Small intestine (tissue), 7 donors: ENCODE data around the gene KIFC1. TPM values are rescaled to one million over a fixed set of nuclear protein-coding genes. Genes with fewer than 3 reads are reported as not detected.

ENCODE experiments used
- DNase-seq, 2 donors: peaks; one replicate each; pipeline versions ENCODE4 v3.0.0 to v3.0.0-alpha.2; 2013
- FAIRE-seq: peaks from 2 replicates; lab custom pipeline; 2012; peaks lifted over from hg19 to GRCh38; lab: Jason Lieb, UNC
- H3K27ac ChIP-seq, 3 donors: one replicate each; pipeline ENCODE4 v1.5.1; 2013; ENCODE audit warnings: low read length in 2 of 3, mild to moderate bottlenecking in 2 of 3, control low read depth in 1 of 3, inconsistent platforms in 1 of 3, low read depth in 1 of 3, moderate library complexity in 1 of 3
- H3K27me3 ChIP-seq, 3 donors: one replicate each; pipeline ENCODE4 v1.6.1; 2013; ENCODE audit warnings: low read length in 3 of 3, inconsistent platforms in 1 of 3; ENCODE audit not compliant: control insufficient read depth in 3 of 3, insufficient read depth in 3 of 3
- H3K36me3 ChIP-seq, 3 donors: one replicate each; pipeline ENCODE4 v1.6.1; 2013; ENCODE audit warnings: low read length in 3 of 3, inconsistent platforms in 1 of 3, low read depth in 1 of 3, mild to moderate bottlenecking in 1 of 3, moderate library complexity in 1 of 3; ENCODE audit not compliant: control insufficient read depth in 3 of 3, insufficient read depth in 2 of 3
- H3K4me1 ChIP-seq, 3 donors: one replicate each; pipeline ENCODE4 v1.6.1; 2013; ENCODE audit warnings: low read length in 2 of 3, inconsistent platforms in 1 of 3, low read depth in 1 of 3, mild to moderate bottlenecking in 1 of 3, moderate library complexity in 1 of 3; ENCODE audit not compliant: control insufficient read depth in 3 of 3, insufficient read depth in 2 of 3
- H3K4me3 ChIP-seq, 3 donors: one replicate each; pipeline ENCODE4 v1.5.1; 2013; ENCODE audit warnings: low read length in 3 of 3, control low read depth in 1 of 3, inconsistent platforms in 1 of 3, low read depth in 1 of 3, mild to moderate bottlenecking in 1 of 3, moderate library complexity in 1 of 3
- H3K9me3 ChIP-seq, 2 donors: one replicate each; pipeline ENCODE4 v1.6.1; 2013; ENCODE audit warnings: low read depth in 1 of 2, low read length in 1 of 2; ENCODE audit not compliant: control insufficient read depth in 2 of 2, insufficient read depth in 1 of 2
- WGBS, 3 donors: extraction: QIAGEN DNeasy Blood & Tissue Kit; methylation state at CpG; one replicate each; pipeline ENCODE4 v1.1.7; 2013; 5-methylcytosine and 5-hydroxymethylcytosine counted together
- polyA plus RNA-seq, 4 donors: library from polyadenylated mRNA; stranded (reverse) in 3 of 4; unstranded in 1 of 4; fragments of 200-250 nt in 3 of 4; fragments of 120-200 nt in 1 of 4; gene quantifications; one replicate each; pipeline versions ENCODE4 v1.2.1 to v1.2.3, GENCODE V29; 2013
- donor health status: healthy with polysubstance abuse.
- donor health status: control.
- donor health status: control.
- donor health status: Bipolar disorder and iron deficiency.
- donor health status: healthy.

KIFC1 gene
- polyA plus RNA-seq, 4 donors: 3.1 to 23.2 (median 10.7) TPM

DNA sequence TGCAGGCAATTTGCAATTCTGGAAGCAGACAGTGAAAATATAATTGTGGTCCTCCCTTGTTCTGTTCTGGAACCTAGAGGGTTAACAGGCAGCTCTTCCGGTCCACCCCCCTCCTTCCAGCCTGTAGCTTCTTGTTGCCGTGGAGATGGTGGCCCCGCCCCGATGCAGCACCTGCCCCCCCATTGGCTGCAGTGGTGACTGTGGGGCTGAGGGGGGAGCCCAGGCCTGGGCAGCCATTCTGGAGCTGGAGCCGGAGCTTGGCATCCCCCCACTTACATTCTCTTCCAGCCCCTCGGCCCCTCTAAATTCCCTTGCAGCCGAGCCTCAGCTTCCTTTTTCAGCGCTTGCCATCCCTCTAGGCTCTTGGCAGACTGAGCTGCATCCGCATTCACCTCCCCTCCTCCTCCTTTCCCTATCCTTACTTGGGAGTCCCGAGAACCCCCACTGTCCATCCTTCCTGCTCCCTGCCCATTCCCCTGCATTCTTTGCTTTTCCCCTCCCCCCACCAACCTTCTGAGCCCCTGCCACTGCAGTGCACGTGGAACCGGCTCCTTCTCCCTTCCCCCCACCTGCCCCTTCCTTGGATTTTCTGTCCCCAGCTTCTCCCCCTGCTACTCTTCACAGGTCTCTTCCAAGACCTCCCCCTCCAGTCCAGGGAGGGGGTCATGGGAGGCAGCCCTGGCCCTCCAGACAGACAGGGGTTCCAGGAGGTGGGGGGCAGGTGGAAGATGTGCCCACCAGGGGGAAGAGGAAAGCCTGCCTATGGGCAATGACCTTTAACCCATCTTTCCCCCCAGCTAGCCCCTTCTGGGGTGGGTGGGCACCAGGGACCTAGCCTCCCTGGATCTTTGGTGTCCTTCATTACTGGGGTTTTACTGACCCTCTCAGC lies 39.6 kb downstream of the KIFC1 start:
- DNase-seq: peak; percentile 47 to 60
- whole genome bisulfite sequencing, 3 donors: 16 to 35% (median 32%) methylated on average over 11 to 12 of the region's 12 CpGs
- FAIRE-seq: no peak
- Histone ChIP-seq H3K4me1 (peaks cover 5 to 47% (median 7%) of the 10 kb centered on the region in 3 donors), H3K4me3 (peak overlapping the region in 1 of 3 donors; percentile 21), H3K36me3 (peaks cover 0 to 22% (median 2%) of the 10 kb centered on the region in 3 donors), H3K9me3 (no peaks in the 10 kb centered on the region), H3K27ac (peak overlapping the region in 1 of 3 donors; percentile 43), H3K27me3 (no peaks in the 10 kb centered on the region)

- Histone ChIP-seq H3K27ac (peak overlapping the region in 1 of 3 donors; percentile 43), H3K9me3 (no peaks in the 10 kb centered on the region), H3K4me3 (no peak overlapping the region), H3K36me3 (peaks cover 0 to 26% (median 2%) of the 10 kb centered on the region in 3 donors), H3K27me3 (no peaks in the 10 kb centered on the region), H3K4me1 (peaks cover 5 to 41% (median 7%) of the 10 kb centered on the region in 3 donors)
- DNase-seq: no peak
- 54 to 86% (median 77%) methylated on average over 9 to 12 of the region's 12 CpGs for WGBS, 3 donors
- FAIRE-seq: no peak
Measured at GRCh38 chr6:33431880-33432541, 40.4 kb downstream of the KIFC1 start.

DNA sequence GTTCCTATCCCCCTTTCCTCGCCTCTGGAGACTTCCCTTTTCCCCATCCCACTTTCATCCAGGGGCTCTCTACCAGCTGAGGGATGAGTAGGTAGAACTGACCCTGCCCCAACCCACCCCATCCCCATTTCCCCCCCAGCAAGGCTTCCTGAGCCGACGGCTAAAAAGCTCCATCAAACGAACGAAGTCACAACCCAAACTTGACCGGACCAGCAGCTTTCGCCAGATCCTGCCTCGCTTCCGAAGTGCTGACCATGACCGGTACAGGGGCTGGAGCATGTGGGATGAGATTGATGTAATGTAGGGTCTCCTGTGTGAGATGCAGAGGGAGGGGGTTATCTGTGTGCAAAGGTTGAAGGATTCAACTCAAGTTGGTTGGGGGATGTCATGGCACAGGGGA lies 40.9 kb downstream of the KIFC1 start:
- H3K27ac ChIP-seq: peak overlapping the region in 1 of 3 donors; percentile 46
- WGBS, 3 donors: 76 to 95% (median 90%) methylated on average over 10 of the region's 10 CpGs
- DNase-seq: no peak
- no peaks in the 10 kb centered on the region for H3K9me3 ChIP-seq
- H3K4me1 ChIP-seq: peaks cover 5 to 36% (median 7%) of the 10 kb centered on the region in 3 donors
- H3K36me3 ChIP-seq: peaks cover 0 to 31% (median 2%) of the 10 kb centered on the region in 3 donors
- H3K27me3 ChIP-seq: no peaks in the 10 kb centered on the region
- no peak overlapping the region for H3K4me3 ChIP-seq
- FAIRE-seq: no peak

GRCh38 chr6:33433001-33433543 lies 41.4 kb downstream of the KIFC1 start:
- Histone ChIP-seq H3K4me1 (peaks cover 5 to 36% (median 7%) of the 10 kb centered on the region in 3 donors), H3K27ac (peak overlapping the region in 1 of 3 donors; percentile 46), H3K4me3 (no peak overlapping the region), H3K9me3 (no peaks in the 10 kb centered on the region), H3K36me3 (peaks cover 2 to 36% (median 2%) of the 10 kb centered on the region in 3 donors), H3K27me3 (no peaks in the 10 kb centered on the region)
- 85 to 100% (median 100%) methylated on average over 1 of the region's 1 CpG for WGBS, 3 donors
- no peak for FAIRE-seq
- no peak for DNase-seq

DNA sequence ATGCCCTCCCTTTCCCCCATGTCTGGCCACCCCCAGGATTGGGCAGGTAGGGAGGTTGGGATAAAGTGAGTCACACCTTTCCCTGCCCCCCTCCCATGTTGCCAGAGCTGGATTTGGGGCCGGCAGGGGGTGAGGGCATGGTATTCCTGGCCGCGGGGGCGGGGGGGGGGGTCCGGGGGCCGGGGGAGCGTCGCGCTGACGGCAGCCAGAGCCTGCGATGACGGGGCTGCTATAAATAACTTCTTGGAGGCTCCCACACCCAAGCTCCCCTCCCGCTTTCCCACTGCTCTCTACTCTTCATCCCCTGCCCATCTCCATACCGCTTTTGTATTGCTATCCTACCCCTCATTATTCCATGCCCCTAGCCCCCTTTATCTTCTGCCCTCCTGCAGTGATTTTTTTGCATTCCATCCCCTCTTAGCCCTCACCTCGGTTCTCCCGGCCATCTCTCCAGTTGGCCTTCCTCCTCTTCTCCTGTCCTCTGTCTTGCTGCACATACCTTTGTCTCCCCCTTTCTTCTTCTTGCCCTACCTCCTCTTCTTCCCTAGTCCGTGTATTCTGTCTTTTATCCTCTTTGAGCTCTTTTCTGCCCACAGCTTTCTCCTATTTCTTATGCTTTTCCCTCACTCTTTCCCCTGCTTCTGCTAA lies 42.0 kb downstream of the KIFC1 start:
- Histone ChIP-seq H3K27ac (peak overlapping the region in 1 of 3 donors; percentile 46), H3K4me1 (peaks cover 3 to 30% (median 5%) of the 10 kb centered on the region in 3 donors), H3K27me3 (no peaks in the 10 kb centered on the region), H3K4me3 (no peak overlapping the region), H3K36me3 (peaks cover 2 to 42% (median 5%) of the 10 kb centered on the region in 3 donors), H3K9me3 (no peaks in the 10 kb centered on the region)
- FAIRE-seq (no peak), DNase-seq (no peak)
- 34 to 65% (median 64%) methylated on average over 10 to 16 of the region's 17 CpGs for WGBS, 3 donors

DNA sequence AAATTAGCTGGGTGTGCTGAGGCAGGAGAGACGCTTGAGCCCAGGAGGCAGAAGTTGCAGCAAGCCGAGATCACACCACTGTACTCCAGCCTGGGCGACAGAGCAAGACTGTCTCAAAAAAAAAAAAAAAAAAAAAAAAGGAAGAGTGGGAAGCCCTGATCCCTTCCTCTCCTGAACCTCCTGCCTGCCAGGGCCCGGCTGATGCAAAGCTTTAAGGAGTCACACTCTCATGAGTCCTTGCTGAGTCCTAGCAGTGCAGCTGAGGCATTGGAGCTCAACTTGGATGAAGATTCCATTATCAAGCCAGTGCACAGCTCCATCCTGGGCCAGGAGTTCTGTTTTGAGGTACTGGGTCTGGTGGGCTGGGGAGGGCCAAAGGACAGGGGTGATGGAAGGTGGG lies 43.3 kb downstream of the KIFC1 start:
- Histone ChIP-seq H3K36me3 (peaks cover 2 to 47% (median 5%) of the 10 kb centered on the region in 3 donors), H3K27ac (no peak overlapping the region), H3K27me3 (no peaks in the 10 kb centered on the region), H3K9me3 (no peaks in the 10 kb centered on the region), H3K4me1 (peaks cover 3 to 19% (median 5%) of the 10 kb centered on the region in 3 donors), H3K4me3 (no peak overlapping the region)
- no peak for DNase-seq
- WGBS, 3 donors: 91 to 95% (median 93%) methylated on average over 4 of the region's 4 CpGs
- no peak for FAIRE-seq

DNA sequence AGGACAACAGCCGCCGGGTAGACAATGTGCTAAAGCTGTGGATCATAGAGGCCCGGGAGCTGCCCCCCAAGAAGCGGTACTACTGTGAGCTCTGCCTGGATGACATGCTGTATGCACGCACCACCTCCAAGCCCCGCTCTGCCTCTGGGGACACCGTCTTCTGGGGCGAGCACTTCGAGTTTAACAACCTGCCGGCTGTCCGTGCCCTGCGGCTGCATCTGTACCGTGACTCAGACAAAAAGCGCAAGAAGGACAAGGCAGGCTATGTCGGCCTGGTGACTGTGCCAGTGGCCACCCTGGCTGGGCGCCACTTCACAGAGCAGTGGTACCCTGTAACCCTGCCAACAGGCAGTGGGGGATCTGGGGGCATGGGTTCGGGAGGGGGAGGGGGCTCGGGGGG lies 46.0 kb downstream of the KIFC1 start:
- H3K4me3 ChIP-seq: no peak overlapping the region
- no peak for FAIRE-seq
- H3K27me3 ChIP-seq: no peaks in the 10 kb centered on the region
- no peak overlapping the region for H3K27ac ChIP-seq
- no peak for DNase-seq
- H3K36me3 ChIP-seq: peaks cover 2 to 67% (median 5%) of the 10 kb centered on the region in 3 donors
- WGBS, 3 donors: 94 to 95% (median 94%) methylated on average over 18 of the region's 18 CpGs
- H3K9me3 ChIP-seq: no peaks in the 10 kb centered on the region
- H3K4me1 ChIP-seq: no peaks in the 10 kb centered on the region
